HEK293 (cell line): ENCODE measurements around the gene NDC1.

Experiments
- CTCF ChIP-seq: fragments of 450-650 bp; formaldehyde crosslinking; IDR thresholded peaks from 2 replicates; pipeline ENCODE4 v1.5.1; 2016; ENCODE audit warnings: missing biosample characterization, missing genetic modification characterization
- ELK4 ChIP-seq: IDR thresholded peaks from 2 replicates; pipeline ENCODE4 v1.6.1; 2011; ENCODE audit warnings: mild to moderate bottlenecking, low read depth, low read length, borderline replicate concordance
- PRDM1 ChIP-seq: fragments of 450-650 bp; formaldehyde crosslinking; IDR thresholded peaks from 2 replicates; pipeline ENCODE4; 2016; ENCODE audit warnings: missing biosample characterization, missing genetic modification characterization
- TSHZ1 ChIP-seq: fragments of 450-650 bp; formaldehyde crosslinking; IDR thresholded peaks from 2 replicates; pipeline ENCODE4 v1.5.1; 2016; ENCODE audit warnings: missing biosample characterization, missing genetic modification characterization, borderline replicate concordance
- ZBTB17 ChIP-seq: fragments of 450-650 bp; formaldehyde crosslinking; IDR thresholded peaks from 2 replicates; pipeline ENCODE4 v1.5.1; 2016; ENCODE audit warnings: missing biosample characterization, missing genetic modification characterization
- ZFP41 ChIP-seq: fragments of 450-650 bp; formaldehyde crosslinking; IDR thresholded peaks from 2 replicates; pipeline ENCODE4 v1.5.1; 2016; ENCODE audit warnings: missing biosample characterization, missing genetic modification characterization, borderline replicate concordance
- ZNF112 ChIP-seq: fragments of 450-650 bp; formaldehyde crosslinking; IDR thresholded peaks from 2 replicates; pipeline ENCODE4 v1.5.0; 2017; ENCODE audit warnings: missing biosample characterization, missing genetic modification characterization
- ZNF146 ChIP-seq: fragments of 450-650 bp; formaldehyde crosslinking; IDR thresholded peaks from 2 replicates; pipeline ENCODE4 v1.5.1; 2016; ENCODE audit warnings: missing biosample characterization, missing genetic modification characterization
- ZNF266 ChIP-seq: fragments of 450-650 bp; formaldehyde crosslinking; IDR thresholded peaks from 2 replicates; pipeline ENCODE4 v1.5.1; 2016; ENCODE audit warnings: missing biosample characterization, missing genetic modification characterization, low read depth
- ZNF335 ChIP-seq: fragments of 450-650 bp; formaldehyde crosslinking; conservative IDR thresholded peaks from 2 replicates; pipeline ENCODE4 v1.5.1; 2016; ENCODE audit warnings: missing biosample characterization, missing genetic modification characterization
- ZNF561 ChIP-seq: fragments of 450-650 bp; IDR thresholded peaks from 2 replicates; pipeline ENCODE4 v1.5.1; 2018; ENCODE audit warnings: missing biosample characterization, missing genetic modification characterization, borderline replicate concordance
- ZNF792 ChIP-seq: fragments of 450-650 bp; formaldehyde crosslinking; IDR thresholded peaks from 2 replicates; pipeline ENCODE4 v1.5.1; 2016; ENCODE audit warnings: missing biosample characterization, missing genetic modification characterization
- ZNF830 ChIP-seq: fragments of 450-650 bp; IDR thresholded peaks from 2 replicates; pipeline ENCODE4 v1.5.0; 2018; ENCODE audit warnings: missing biosample characterization, missing genetic modification characterization, low read depth, mild to moderate bottlenecking, moderate library complexity

- TF ChIP-seq CTCF (tag by site-specific recombination) (peak; percentile 52; the same call in 1 of the 2 replicates), ZNF830 (tag by site-specific recombination) (no peak), TSHZ1 (no peak), ZNF266 (no peak), ELK4 (no peak), ZNF792 (tag by site-specific recombination) (no peak), ZFP41 (no peak), ZNF335 (tag by site-specific recombination) (no peak), ZNF146 (tag by site-specific recombination) (no peak), PRDM1 (no peak), ZNF561 (no peak), ZNF112 (tag by site-specific recombination) (no peak), ZBTB17 (tag by site-specific recombination) (no peak)
Measured at GRCh38 chr1:53754484-53755312, 83.4 kb downstream of the NDC1 start.
